HG02763 (cell line): ENCODE data around the gene ZNF783.
"Not testable (repeated sequence)": the region's sequence is repeated elsewhere in the genome, so short reads cannot be mapped to it uniquely, and the experiment has no call there.

Experiments
- ATAC-seq: cut with Tn5 transposase; IDR thresholded peaks from one replicate; pipeline ENCODE4 v1.9.1; 2021; ENCODE audit warnings: mild to moderate bottlenecking, moderate library complexity; ENCODE audit not compliant: unreplicated experiment

Gene ZNF783

DNA sequence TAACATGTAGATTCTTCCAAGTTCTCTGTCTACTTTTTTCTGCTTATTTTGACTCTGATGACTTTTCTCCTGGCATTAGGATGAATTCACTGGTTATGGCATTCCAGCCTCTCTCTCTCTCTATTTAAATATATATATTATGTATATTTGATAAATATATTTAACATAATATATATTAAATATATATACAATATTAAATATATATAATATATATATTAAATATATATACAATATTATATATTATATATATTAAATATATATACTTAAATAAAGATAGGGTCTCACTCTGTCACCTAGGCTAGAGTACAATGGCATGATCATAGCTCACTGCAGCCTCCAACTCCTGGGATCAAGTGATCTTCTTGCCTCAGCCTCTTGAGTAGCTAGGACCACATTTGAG, 60.7 kb downstream of the ZNF783 start:
- ATAC-seq = no peak

DNA sequence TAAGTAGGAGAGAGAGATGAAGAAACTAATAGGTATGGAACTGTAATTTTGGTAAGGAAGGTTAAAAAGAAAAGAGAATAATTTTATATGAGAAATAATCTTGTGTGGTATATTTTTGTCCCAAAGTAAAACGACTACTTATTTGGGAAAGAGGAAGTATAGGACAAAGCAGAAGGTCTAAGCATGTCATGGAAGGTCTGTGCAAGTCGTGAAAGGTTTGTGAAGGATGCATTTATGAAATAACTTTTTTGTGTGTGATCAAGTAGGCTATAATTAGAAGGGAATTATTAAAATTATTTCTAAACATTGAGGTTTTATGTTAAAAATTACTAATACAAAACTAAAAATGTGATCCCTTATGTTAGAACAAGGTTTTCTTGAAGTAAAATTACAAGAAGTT, 63.3 kb downstream of the ZNF783 start:
- no peak for ATAC-seq

DNA sequence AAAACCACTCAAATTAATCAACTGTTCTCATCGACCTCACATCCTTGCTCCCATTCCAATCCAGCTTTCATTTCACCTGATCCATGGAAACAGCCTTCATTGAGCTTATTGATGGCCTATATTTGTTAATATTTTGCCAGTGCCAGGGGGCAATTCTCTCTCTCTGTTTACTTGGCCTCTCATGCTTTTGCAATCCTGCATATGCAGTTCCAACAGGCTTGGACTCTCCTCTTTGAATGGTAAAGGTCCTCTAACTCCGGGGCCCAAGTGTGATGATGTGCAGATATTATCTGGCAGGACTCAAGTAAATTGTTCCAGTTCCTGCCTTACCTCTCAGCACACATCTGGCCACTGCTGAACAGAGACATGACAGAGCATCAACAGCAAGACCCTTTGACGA, 67.3 kb downstream of the ZNF783 start:
- ATAC-seq = no peak

DNA sequence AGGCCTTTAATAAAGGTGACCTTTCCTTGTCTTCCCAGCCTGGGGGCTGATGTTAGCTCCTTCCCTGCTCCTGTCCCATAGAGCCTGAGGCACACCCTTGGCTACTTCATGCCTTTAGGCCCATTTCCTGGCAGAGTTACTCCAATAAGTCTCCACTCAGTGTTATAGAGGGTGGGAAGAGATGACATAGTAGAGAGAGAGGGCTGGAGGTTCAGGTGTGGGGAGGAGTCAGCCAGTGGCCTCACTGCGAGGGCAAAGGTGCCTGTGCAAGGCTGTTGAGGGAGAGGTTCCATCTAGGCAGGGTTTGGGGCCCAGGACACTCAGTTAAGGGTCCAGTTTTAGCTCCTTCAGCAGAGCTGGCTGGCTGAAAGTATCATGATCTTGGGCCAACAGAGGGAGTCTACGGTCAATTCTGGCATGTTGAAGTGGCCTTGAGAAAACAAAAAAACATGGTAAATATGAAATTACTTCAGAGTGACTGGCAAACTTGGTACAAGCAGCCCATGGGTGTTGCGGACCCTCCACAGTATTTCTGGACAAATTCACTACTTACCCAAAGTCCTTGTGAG, 67.9 kb downstream of the ZNF783 start:
- no peak for ATAC-seq

DNA sequence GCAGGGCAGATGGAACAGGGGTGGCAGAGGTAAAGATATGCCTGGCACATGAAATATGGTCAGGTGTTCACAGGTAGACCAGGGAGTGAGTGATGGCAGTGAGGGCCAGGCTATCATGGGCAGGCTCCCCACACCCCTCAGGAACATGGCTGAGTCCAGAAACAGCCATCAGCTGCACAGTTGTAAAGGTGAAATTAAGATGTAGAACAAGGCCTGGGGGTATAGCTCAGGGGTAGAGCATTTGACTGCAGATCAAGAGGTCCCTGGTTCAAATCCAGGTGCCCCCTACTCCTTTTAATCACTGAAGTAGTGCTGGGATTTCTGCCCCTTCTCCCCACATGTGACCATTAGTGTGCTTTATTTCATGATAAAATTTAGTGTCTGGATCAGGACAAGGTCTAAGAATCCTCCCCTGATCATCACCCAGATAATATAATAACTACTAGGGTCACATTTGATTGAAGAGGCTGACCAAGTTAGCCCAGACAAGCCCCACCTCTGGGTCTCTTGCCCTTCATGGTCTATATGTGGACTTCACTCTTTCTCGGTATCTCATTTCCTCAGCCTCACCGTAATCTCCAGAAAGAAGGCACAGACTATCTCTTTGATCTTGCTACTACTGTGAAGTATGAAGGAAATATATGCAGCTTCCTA, 69.0 kb downstream of the ZNF783 start:
- ATAC-seq = no peak

DNA sequence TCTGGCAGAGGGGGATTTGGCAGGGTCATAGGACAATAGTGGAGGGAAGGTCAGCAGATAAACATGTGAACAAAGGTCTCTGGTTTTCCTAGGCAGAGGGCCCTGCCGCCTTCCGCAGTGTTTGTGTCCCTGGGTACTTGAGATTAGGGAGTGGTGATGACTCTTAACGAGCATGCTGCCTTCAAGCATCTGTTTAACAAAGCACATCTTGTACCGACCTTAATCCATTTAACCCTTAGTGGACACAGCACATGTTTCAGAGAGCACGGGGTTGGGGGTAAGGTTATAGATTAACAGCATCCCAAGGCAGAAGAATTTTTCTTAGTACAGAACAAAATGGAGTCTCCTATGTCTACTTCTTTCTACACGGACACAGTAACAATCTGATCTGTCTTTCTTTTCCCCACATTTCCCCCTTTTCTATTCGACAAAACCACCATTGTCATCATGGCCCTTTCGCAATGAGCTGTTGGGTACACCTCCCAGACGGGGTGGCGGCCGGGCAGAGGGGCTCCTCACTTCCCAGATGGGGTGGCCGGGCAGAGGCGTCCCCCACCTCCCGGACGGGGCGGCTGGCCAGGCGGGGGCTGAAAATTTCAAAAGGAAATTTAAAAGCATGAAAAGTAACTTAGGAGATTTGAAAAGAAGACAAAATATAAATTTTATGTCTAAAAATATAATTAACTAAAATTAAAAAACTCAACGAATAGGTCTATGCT, 70.8 kb downstream of the ZNF783 start:
- ATAC-seq = not testable (repeated sequence)

DNA sequence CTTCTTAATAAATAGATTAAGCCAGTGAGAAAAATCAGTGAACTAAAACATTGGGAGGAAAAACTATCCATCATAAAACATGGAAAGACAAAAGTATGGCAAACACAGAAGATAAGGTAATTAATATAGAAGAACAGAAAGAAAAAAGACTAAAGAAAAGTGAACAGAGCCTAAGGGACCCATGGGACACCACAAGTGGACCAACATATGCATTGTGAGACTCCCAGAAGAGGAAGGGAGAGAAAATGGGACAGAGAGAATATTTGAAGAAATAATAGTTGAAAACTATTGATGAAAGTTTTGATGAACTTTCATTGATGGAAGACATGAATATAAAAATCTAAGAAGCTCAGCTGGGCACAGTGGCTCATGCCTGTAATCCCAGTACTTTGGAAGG, 71.3 kb downstream of the ZNF783 start:
- no peak for ATAC-seq

DNA sequence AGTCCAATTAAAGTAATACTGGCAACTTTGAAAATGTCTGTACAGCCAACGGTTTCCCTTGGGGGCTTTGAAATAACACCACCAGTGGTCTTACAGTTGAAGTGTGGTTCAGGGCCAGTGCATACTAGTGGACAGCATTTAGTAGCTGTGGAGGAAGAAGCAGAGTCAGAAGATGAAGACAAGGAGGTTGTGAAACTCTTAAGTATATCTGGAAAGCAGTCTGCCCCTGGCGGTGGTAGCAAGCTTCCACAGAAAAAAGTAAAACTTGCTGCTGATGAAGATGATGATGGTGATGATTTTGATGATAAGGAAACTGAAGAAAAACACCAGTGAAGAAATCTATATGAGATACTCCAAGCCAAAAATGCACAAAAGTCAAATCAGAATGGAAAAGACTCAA, 72.2 kb downstream of the ZNF783 start:
- no peak for ATAC-seq
